Endothelial cell of umbilical vein (primary cell): ENCODE measurements around the gene HINFP. TPM values are rescaled to one million over a fixed set of nuclear protein-coding genes. Genes with fewer than 3 reads are reported as not detected.

Source experiments
- BruUV-seq: library from RNA; stranded (reverse); fragments of 400-500 nt; replicated peaks from 2 replicates; lab custom pipeline; 2021; lab: Mats Ljungman, UMichigan
- CTCF ChIA-PET: fragments of 300-600, 350-600 bp; sonication (Branson Sonifier 250); formaldehyde crosslinking; loops from one replicate; lab custom pipeline; 2021; ENCODE audit warnings: antibody characterized with exemption, inconsistent platforms; lab: Charles Lee
- POLR2A ChIA-PET: fragments of 300-600, 350-600 bp; sonication (Branson Sonifier 250); formaldehyde crosslinking; loops from one replicate; lab custom pipeline; 2021; ENCODE audit warnings: antibody characterized with exemption, inconsistent platforms; lab: Charles Lee
- DNase-seq: peaks from one replicate; pipeline ENCODE4 v3.0.0-alpha.2; 2011; ENCODE audit warnings: low read depth, low spot score
- FAIRE-seq: peaks from 2 replicates; lab custom pipeline; 2011; peaks lifted over from hg19 to GRCh38; lab: Jason Lieb, UNC
- H2AFZ ChIP-seq: 2 replicates; pipeline ENCODE4 v1.6.0; 2012; ENCODE audit warnings: low read depth, low read length, control low read depth, inconsistent platforms
- H3K27ac ChIP-seq: 2 replicates; pipeline ENCODE4 v1.5.1; 2011; ENCODE audit warnings: low read depth, mild to moderate bottlenecking, control low read depth, low read length, moderate library complexity; ENCODE audit not compliant: insufficient read depth
- H3K27me3 ChIP-seq, 2 experiments: 2 replicates each; pipeline versions ENCODE4 v1.6.0 to v1.6.1; 2011; ENCODE audit warnings: low read length in 2 of 2, mixed read lengths in 1 of 2; ENCODE audit not compliant: control insufficient read depth in 2 of 2, insufficient read depth in 2 of 2
- H3K36me3 ChIP-seq, 2 experiments: 2 replicates in 1 of 2; 3 replicates in 1 of 2; pipeline ENCODE4 v1.5.1; 2011; ENCODE audit warnings: low read length in 2 of 2, mild to moderate bottlenecking in 1 of 2, moderate library complexity in 1 of 2; ENCODE audit not compliant: control insufficient read depth in 2 of 2, insufficient read depth in 2 of 2; ENCODE audit errors: extremely low read depth in 1 of 2
- H3K4me1 ChIP-seq: 3 replicates; pipeline ENCODE4 v1.5.1; 2011; ENCODE audit warnings: mild to moderate bottlenecking, low read length; ENCODE audit not compliant: control insufficient read depth, insufficient read depth; ENCODE audit errors: extremely low read depth
- H3K4me2 ChIP-seq: 2 replicates; pipeline ENCODE4 v1.6.1; 2011; ENCODE audit warnings: low read length, control low read depth, mixed read lengths; ENCODE audit not compliant: insufficient read depth
- H3K4me3 ChIP-seq, 3 experiments: fragments of 200-600 bp in 1 of 3; sonication (generic), shearing (Covaris generic) in 1 of 3; replicated peaks in 1 of 3; 2 replicates each; pipeline ENCODE4 v1.5.1; 2011 to 2016; ENCODE audit warnings: control low read depth in 3 of 3, low read length in 3 of 3, mild to moderate bottlenecking in 2 of 3, inconsistent platforms in 1 of 3, low read depth in 1 of 3, moderate library complexity in 1 of 3; ENCODE audit not compliant: insufficient read depth in 1 of 3
- H3K79me2 ChIP-seq: 2 replicates; pipeline ENCODE4 v1.6.0; 2012; ENCODE audit warnings: low read length, inconsistent platforms; ENCODE audit not compliant: control insufficient read depth, insufficient read depth
- H3K9ac ChIP-seq: replicated peaks from 2 replicates; pipeline ENCODE3; 2011; ENCODE audit warnings: low read length, control low read depth; ENCODE audit not compliant: insufficient read depth; ENCODE audit errors: extremely low read depth
- H3K9me1 ChIP-seq: replicated peaks from 3 replicates; pipeline ENCODE4 v1.6.0; 2011; ENCODE audit warnings: mild to moderate bottlenecking, low read length; ENCODE audit not compliant: control insufficient read depth, insufficient read depth; ENCODE audit errors: extremely low read depth
- H3K9me3 ChIP-seq: replicated peaks from 2 replicates; pipeline ENCODE4 v1.5.1; 2012; ENCODE audit warnings: low read length, inconsistent platforms; ENCODE audit not compliant: control insufficient read depth, insufficient read depth
- H4K20me1 ChIP-seq: replicated peaks from 2 replicates; pipeline ENCODE3; 2011; ENCODE audit warnings: mild to moderate bottlenecking, low read length; ENCODE audit not compliant: control insufficient read depth, insufficient read depth; ENCODE audit errors: extremely low read depth
- CTCF ChIP-seq, 2 donors: IDR thresholded peaks; 1 replicate in 1 of 2; 2 replicates in 1 of 2; pipeline ENCODE4 v1.5.1; 2011; ENCODE audit warnings: low read length in 2 of 2, mild to moderate bottlenecking in 2 of 2, moderate library complexity in 2 of 2, control low read depth in 1 of 2, inconsistent platforms in 1 of 2, low read depth in 1 of 2; ENCODE audit not compliant: insufficient read depth in 1 of 2; ENCODE audit errors: extremely low read depth in 1 of 2
- EZH2 ChIP-seq: IDR thresholded peaks from 2 replicates; pipeline ENCODE4 v1.6.1; 2012; ENCODE audit warnings: borderline replicate concordance, low read depth, mild to moderate bottlenecking, moderate library complexity, low read length, inconsistent platforms; ENCODE audit not compliant: severe bottlenecking
- FOS ChIP-seq: IDR thresholded peaks from 2 replicates; pipeline ENCODE4 v1.6.1; 2011; ENCODE audit warnings: mild to moderate bottlenecking, low read length, moderate library complexity, borderline replicate concordance; ENCODE audit not compliant: insufficient read depth
- GATA2 ChIP-seq: IDR thresholded peaks from 2 replicates; pipeline ENCODE4 v1.7.0; 2011; ENCODE audit warnings: low read depth, mild to moderate bottlenecking, moderate library complexity, mixed read lengths, low read length; ENCODE audit not compliant: insufficient read length, insufficient read depth
- JUN ChIP-seq: IDR thresholded peaks from 2 replicates; pipeline ENCODE4 v1.6.1; 2011; ENCODE audit warnings: borderline replicate concordance, low read depth; ENCODE audit not compliant: insufficient read length, insufficient read depth
- MAX ChIP-seq: IDR thresholded peaks from 2 replicates; pipeline ENCODE4 v1.6.1; 2011; ENCODE audit not compliant: insufficient read depth, insufficient read length
- MYC ChIP-seq: IDR thresholded peaks from one replicate; pipeline ENCODE4 v1.6.1; 2011; ENCODE audit warnings: mild to moderate bottlenecking, low read depth, low read length
- POLR2A ChIP-seq: IDR thresholded peaks from 2 replicates; pipeline ENCODE4 v1.6.1; 2012; ENCODE audit warnings: low read depth, mild to moderate bottlenecking, control low read depth, low read length
- POLR2AphosphoS5 ChIP-seq: IDR thresholded peaks from 2 replicates; pipeline ENCODE4 v1.6.1; 2012; ENCODE audit warnings: low read depth, mild to moderate bottlenecking, control low read depth, low read length, moderate library complexity; ENCODE audit not compliant: insufficient read depth
- dilution Hi-C: fragments of 300-500 bp; cut with MboI; formaldehyde crosslinking; loops from one replicate; pipeline ENCODE4 v1.15.0; 2019; ENCODE audit warnings: low sequenced_read_pairs; ENCODE audit not compliant: extremely low pct_ligation_motif_present
- intact Hi-C: fragments of 100-400 bp; cut with micrococcal nuclease; formaldehyde crosslinking; loops from one replicate; pipeline ENCODE4 v1.10.0; 2022
- polyA plus RNA-seq, 4 experiments: library from polyadenylated mRNA; depleted of rRNA in 3 of 4; stranded (reverse) in 3 of 4; unstranded in 1 of 4; fragments of >200 nt; gene quantifications; 2 replicates each; pipeline versions ENCODE4 v1.2.1 to v1.2.3, GENCODE V29; 2011 to 2012; ENCODE audit warnings: missing spikeins in 1 of 4
- total RNA-seq: library from RNA; stranded (reverse); gene quantifications from 2 replicates; pipeline ENCODE4 v1.2.3, GENCODE V29; 2021

Gene HINFP
- total and polyA plus RNA-seq, 2 donors (not counting 3 experiments of a cell fraction or from before 2014, with no cell fraction given) = 30.8 to 33.4 TPM

- Histone ChIP-seq H3K9me3 (no peaks in the 10 kb centered on the region), H3K27me3 (no peaks in the 10 kb centered on the region), H3K4me3 (no peak overlapping the region), H3K36me3 (peaks cover 10 to 39% of the 10 kb centered on the region in 2 experiments), H3K27ac (no peak overlapping the region), H4K20me1 (no peaks in the 10 kb centered on the region), H3K9me1 (no peaks in the 10 kb centered on the region), H3K9ac (no peak overlapping the region), H3K79me2 (peaks cover 5% of the 10 kb centered on the region), H3K4me1 (peaks cover 12% of the 10 kb centered on the region), H2AFZ (no peak overlapping the region), H3K4me2 (no peak overlapping the region)
- intact Hi-C loops (no loop called here), dilution Hi-C loops (no loop called here)
- ChIA-PET CTCF (interaction anchor here (2.0 kb wide), 1 partner anchor 14 kb away, joined by 8 read pairs; the partner anchor contains the start of gene VPS11), POLR2A (no interaction called here)
- DNase-seq = no peak
- TF ChIP-seq POLR2A (no peak), MYC (no peak), EZH2 (no peak), GATA2 (no peak), POLR2AphosphoS5 (no peak), MAX (no peak), FOS (no peak), CTCF (IDR thresholded peaks at IDR 0.05; ENCODE audit: extremely low read depth in 1 of 2, insufficient read depth in 1 of 2, low read depth in 1 of 2, low read length in 2 of 2) (no peak), JUN (no peak)
- FAIRE-seq = no peak
- BruUV-seq = no TSS peak
Observed at GRCh38 chr11:119081682-119082260, 39.6 kb upstream of the HINFP start.
